DOHH2 (cell line): Measurements from ENCODE around the gene SYK.

ENCODE experiments used
- EZH2phosphoT487 ChIP-seq: fragments of 200-600 bp; sonication (generic); IDR thresholded peaks from 2 replicates; pipeline ENCODE4 v1.6.1; 2017; ENCODE audit warnings: borderline replicate concordance, mild to moderate bottlenecking, antibody characterized with exemption, low read length, moderate library complexity, mixed read lengths
- TF ChIP-seq, protein P1 (sequence below): fragments of 200-600 bp; sonication (generic); IDR thresholded peaks from one replicate; pipeline ENCODE4 v1.5.1; 2014; ENCODE audit warnings: antibody characterized with exemption, mild to moderate bottlenecking, low read depth, low read length; ENCODE audit not compliant: poor library complexity, severe bottlenecking

DNA sequence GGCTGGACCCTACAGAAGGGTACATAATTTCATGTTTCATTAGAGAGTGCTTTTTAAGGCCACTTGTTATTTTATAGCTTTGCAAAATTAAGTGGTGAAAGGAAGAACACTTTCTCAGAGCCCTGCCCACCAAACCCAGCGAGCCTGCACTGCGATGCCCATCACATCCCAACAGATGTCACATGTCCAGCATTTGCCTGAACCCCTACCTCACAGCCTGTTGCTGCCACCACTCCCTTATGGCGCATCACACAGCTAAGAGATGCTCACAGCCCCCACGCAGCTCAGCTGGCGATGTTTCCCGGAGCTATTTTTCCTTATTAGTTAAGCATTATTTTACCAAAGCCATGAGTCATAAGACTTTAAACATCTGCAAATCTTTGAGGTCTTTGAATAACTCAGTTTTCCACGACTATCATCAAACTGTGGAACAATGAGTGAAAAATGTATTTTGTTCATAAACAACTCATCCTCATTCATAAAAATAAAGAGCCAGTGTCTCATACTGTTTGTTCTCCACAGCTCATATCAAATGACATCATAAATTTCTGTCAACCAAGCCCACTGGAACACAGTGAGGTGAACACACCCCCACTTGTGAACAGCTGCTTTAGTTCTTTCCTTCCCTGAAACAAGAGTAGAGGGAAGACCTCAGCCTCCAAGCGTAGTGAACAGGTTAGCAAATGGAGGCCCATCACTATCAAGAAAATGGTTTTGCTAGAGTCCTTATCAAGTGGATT lies 104.9 kb downstream of the SYK start:
- TF ChIP-seq, protein P1, sequence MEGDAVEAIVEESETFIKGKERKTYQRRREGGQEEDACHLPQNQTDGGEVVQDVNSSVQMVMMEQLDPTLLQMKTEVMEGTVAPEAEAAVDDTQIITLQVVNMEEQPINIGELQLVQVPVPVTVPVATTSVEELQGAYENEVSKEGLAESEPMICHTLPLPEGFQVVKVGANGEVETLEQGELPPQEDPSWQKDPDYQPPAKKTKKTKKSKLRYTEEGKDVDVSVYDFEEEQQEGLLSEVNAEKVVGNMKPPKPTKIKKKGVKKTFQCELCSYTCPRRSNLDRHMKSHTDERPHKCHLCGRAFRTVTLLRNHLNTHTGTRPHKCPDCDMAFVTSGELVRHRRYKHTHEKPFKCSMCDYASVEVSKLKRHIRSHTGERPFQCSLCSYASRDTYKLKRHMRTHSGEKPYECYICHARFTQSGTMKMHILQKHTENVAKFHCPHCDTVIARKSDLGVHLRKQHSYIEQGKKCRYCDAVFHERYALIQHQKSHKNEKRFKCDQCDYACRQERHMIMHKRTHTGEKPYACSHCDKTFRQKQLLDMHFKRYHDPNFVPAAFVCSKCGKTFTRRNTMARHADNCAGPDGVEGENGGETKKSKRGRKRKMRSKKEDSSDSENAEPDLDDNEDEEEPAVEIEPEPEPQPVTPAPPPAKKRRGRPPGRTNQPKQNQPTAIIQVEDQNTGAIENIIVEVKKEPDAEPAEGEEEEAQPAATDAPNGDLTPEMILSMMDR = no peak
- no peak for TF ChIP-seq EZH2phosphoT487
